Activated CD8-positive, alpha-beta T cell treated with anti-CD3 and anti-CD28 coated beads for 36 hours (primary cell): ENCODE data around the gene EPHB1. TPM values are rescaled to one million over a fixed set of nuclear protein-coding genes. Genes with fewer than 3 reads are reported as not detected.
"Not testable (repeated sequence)": the region's sequence is repeated elsewhere in the genome, so short reads cannot be mapped to it uniquely, and the experiment has no call there.

ENCODE experiments used
- ATAC-seq: fragments of 200-7000 bp; cut with Tn5 transposase; one replicate; pipeline ENCODE4 v1.10.0; 2021; ENCODE audit warnings: mild to moderate bottlenecking, moderate library complexity
- CTCF ChIA-PET: fragments of 350-600 bp; sonication (Branson Sonifier 250); formaldehyde crosslinking; loops from one replicate; lab custom pipeline; 2021; ENCODE audit warnings: antibody characterized with exemption; lab: Charles Lee
- POLR2A ChIA-PET: fragments of 350-600 bp; sonication (Branson Sonifier 250); formaldehyde crosslinking; loops from one replicate; lab custom pipeline; 2021; ENCODE audit warnings: antibody characterized with exemption; lab: Charles Lee
- DNase-seq: peaks from one replicate; pipeline ENCODE4 v3.0.0-alpha.2; 2020
- H3K27ac Mint-ChIP-seq: one replicate; pipeline ENCODE4 v1.8.0; 2021; ENCODE audit warnings: mild to moderate bottlenecking, mixed read lengths
- H3K27me3 Mint-ChIP-seq: one replicate; pipeline ENCODE4 v1.8.0; 2021; ENCODE audit warnings: mixed read lengths
- H3K36me3 Mint-ChIP-seq: one replicate; pipeline ENCODE4 v1.8.0; 2021; ENCODE audit warnings: low read depth, mixed read lengths
- H3K4me1 Mint-ChIP-seq: one replicate; pipeline ENCODE4 v1.8.0; 2021; ENCODE audit warnings: low read depth, mixed read lengths
- H3K4me3 Mint-ChIP-seq: one replicate; pipeline ENCODE4 v1.8.0; 2021; ENCODE audit warnings: mild to moderate bottlenecking, moderate library complexity, mixed read lengths
- H3K9me3 Mint-ChIP-seq: one replicate; pipeline ENCODE4 v1.8.0; 2021; ENCODE audit warnings: mixed read lengths
- intact Hi-C: fragments of 100-400 bp; cut with micrococcal nuclease; formaldehyde crosslinking; loops from one replicate; pipeline ENCODE4 v1.10.0; 2022
- total RNA-seq, 2 experiments: library from RNA; stranded (reverse); gene quantifications; one replicate each; pipeline ENCODE4 v1.2.3, GENCODE V29; 2021
- TF ChIP-seq, protein P1 (sequence below): fragments of 200-600 bp; IDR thresholded peaks from one replicate; pipeline ENCODE4 v1.8.0; 2022; ENCODE audit warnings: antibody characterized with exemption, mild to moderate bottlenecking

Gene EPHB1
- total RNA-seq, 2 experiments from 2014 or later = 0.78 TPM; not detected in 1

DNA sequence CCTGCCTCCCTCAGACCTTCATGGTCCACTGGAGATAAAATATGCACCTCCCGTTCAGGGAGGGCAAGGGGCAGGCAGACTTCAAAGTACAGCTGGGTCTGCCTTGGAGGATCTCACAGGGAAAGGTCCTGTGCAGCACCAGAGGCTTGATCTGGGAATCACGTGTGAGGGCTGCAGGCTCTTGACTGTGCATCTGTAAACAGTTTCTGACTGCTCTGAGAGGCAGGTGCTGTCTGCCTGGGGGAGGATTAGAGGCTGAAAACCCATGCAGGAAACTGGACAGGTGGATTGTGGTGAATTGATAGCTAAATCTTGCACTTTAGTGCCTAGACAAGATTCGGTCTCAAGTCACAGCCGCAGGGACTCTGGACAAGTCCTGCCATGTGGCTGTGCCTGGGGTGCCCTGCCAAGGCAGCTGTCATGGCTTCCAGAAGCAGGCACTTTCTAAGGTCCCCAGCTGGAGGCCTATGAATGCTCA, 239.3 kb downstream of the EPHB1 start:
- ChIA-PET CTCF (no interaction called here), POLR2A (no interaction called here)
- Mint-ChIP-seq H3K36me3 (no peaks in the 10 kb centered on the region), H3K27ac (no peak overlapping the region), H3K4me1 (no peaks in the 10 kb centered on the region), H3K9me3 (no peaks in the 10 kb centered on the region), H3K27me3 (peaks cover 18% of the 10 kb centered on the region), H3K4me3 (no peak overlapping the region)
- TF ChIP-seq, protein P1, sequence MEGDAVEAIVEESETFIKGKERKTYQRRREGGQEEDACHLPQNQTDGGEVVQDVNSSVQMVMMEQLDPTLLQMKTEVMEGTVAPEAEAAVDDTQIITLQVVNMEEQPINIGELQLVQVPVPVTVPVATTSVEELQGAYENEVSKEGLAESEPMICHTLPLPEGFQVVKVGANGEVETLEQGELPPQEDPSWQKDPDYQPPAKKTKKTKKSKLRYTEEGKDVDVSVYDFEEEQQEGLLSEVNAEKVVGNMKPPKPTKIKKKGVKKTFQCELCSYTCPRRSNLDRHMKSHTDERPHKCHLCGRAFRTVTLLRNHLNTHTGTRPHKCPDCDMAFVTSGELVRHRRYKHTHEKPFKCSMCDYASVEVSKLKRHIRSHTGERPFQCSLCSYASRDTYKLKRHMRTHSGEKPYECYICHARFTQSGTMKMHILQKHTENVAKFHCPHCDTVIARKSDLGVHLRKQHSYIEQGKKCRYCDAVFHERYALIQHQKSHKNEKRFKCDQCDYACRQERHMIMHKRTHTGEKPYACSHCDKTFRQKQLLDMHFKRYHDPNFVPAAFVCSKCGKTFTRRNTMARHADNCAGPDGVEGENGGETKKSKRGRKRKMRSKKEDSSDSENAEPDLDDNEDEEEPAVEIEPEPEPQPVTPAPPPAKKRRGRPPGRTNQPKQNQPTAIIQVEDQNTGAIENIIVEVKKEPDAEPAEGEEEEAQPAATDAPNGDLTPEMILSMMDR = no peak
- no peak for DNase-seq
- ATAC-seq = no peak
- intact Hi-C loops = no loop called here

DNA sequence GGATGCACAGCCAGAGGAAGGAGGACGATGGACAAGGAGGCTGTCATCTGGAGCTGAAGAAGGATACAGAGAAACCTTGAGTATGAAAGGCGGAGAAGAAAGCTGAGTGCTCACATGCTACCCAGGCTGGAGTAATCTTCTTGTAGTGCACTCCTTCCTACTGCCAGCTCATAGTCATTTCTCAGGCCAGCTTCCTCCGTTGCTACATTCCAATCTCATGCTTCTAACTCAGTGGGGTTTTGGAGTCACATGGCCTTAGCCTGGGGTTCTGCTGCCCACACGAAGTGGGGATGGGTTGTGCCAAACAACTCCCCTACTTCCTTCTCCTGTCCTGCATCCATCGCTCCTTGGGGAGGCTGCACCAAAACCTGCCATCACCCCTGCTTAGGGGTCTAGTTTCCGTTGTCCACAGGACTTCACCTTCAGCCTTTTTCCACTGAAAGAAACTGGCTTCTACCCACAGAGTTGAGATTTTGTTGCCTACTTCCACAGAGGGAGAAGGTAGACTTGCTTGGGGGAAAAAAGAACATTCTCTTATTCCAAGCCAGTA, 239.9 kb downstream of the EPHB1 start:
- DNase-seq = no peak
- intact Hi-C loops = no loop called here
- TF ChIP-seq, protein P1 = no peak
- Mint-ChIP-seq H3K4me3 (no peak overlapping the region), H3K27ac (no peak overlapping the region), H3K9me3 (no peaks in the 10 kb centered on the region), H3K27me3 (peaks cover 18% of the 10 kb centered on the region), H3K4me1 (no peaks in the 10 kb centered on the region), H3K36me3 (no peaks in the 10 kb centered on the region)
- CTCF ChIA-PET = no interaction called here
- ATAC-seq = no peak
- POLR2A ChIA-PET = no interaction called here

DNA sequence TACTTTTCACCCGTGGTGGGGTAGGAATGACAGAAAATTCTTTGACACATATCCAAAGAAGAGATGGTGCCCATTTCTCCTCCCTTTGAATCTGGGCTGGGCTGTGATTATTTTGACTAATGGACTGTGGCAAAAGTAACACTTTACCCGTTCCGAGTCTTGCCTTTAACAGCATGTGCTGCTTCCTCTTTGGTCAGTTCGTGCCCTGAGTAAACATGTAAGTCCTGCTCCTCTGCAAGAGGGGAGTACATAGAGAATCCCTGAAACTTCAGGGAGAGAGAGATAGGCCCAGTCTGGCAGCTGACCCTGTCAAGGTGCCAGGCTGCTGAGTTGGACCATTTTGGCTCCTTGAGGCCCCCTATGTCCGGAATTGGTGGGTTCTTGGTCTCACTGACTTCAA, 243.1 kb downstream of the EPHB1 start:
- Mint-ChIP-seq H3K4me1 (no peaks in the 10 kb centered on the region), H3K27me3 (peaks cover 8% of the 10 kb centered on the region), H3K36me3 (no peaks in the 10 kb centered on the region), H3K27ac (no peak overlapping the region), H3K9me3 (no peaks in the 10 kb centered on the region), H3K4me3 (no peak overlapping the region)
- ATAC-seq (no peak), DNase-seq (no peak)
- intact Hi-C loops = no loop called here
- TF ChIP-seq, protein P1 = no peak
- ChIA-PET POLR2A (no interaction called here), CTCF (no interaction called here)

DNA sequence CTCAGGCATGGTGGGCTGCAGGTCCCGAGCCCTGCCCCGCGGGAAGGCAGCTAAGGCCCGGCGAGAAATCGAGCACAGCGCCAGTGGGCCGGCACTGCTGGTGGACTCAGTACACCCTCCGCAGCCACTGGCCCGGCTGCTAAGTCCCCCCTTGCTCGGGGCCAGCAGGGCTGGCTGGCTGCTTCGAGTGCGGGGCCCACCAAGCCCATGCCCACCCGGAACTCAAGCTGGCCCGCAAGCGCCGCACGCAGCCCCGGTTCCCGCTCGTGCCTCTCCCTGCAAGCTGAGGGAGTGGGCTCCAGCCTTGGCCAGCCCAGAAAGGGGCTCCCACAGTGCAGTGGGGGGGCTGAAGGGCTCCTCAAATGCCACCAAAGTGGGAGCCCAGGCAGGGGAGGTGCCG, 244.5 kb downstream of the EPHB1 start:
- DNase-seq, POLR2A ChIA-PET, H3K4me3 Mint-ChIP-seq, H3K4me1 Mint-ChIP-seq, CTCF ChIA-PET, ATAC-seq, H3K9me3 Mint-ChIP-seq, H3K27me3 Mint-ChIP-seq, H3K27ac Mint-ChIP-seq, intact Hi-C loops, H3K36me3 Mint-ChIP-seq: not testable (repeated sequence)

DNA sequence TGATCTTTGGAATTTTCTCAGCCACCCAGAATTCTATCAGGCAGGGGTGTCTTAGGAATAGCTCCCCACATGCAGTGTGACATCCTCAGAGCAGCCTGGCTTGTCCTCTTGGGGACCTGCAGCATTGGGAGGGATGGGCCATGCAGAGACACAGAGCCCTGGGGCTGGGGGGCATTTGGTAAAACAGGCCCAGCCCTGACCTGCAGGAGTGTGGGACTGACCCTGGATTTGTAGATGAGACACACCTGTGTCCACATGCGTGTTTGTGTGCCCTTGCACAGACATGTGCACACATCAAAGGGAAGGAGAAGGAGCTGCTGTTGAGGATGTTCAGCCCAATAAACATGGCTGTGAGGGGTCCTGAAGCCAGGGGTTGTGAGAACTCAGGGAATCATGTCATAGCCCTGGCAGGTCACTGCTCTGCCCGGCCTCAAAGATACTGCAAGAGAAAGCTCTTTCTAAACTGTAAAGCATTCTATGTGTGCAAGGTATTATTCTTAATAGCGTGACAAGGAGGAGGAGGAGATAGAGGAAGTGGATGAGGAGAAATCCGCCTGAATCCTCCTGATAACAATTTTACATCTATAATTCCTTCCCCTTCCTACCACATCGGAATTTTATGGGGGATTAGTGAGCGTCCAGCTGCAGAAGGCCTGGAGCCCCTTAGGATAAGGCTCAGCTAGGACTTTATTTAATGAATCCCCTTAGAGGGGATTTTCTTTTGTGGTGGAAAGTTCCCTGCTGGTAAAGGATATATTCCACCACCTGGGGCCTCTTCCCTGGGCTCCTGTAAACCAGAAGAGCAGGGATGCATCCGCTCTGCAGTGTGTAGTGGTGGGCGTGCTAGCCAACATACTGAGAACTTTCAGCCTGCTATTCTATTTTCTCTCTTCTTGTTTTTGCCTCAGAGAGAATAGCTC, 245.5 kb downstream of the EPHB1 start:
- CTCF ChIA-PET = no interaction called here

More for the DNA sequence above, 245.5 kb downstream of the EPHB1 start:
- POLR2A ChIA-PET = no interaction called here
- Mint-ChIP-seq H3K36me3 (no peaks in the 10 kb centered on the region), H3K27me3 (peaks cover 1% of the 10 kb centered on the region), H3K4me3 (no peak overlapping the region), H3K9me3 (no peaks in the 10 kb centered on the region), H3K4me1 (no peaks in the 10 kb centered on the region), H3K27ac (no peak overlapping the region)
- DNase-seq = no peak
- TF ChIP-seq, protein P1 = no peak
- no peak for ATAC-seq
- intact Hi-C loops = no loop called here
